IgD-negative memory B cell (primary cell): Measurements from ENCODE around the gene MSRB3. TPM values are rescaled to one million over a fixed set of nuclear protein-coding genes. Genes with fewer than 3 reads are reported as not detected.
A peak's percentile ranks its signal among the peaks of the same experiment; 100 is the strongest.

Experiments used
- H3K27ac Mint-ChIP-seq, 3 donors: one replicate each; pipeline ENCODE4 v1.8.0; 2020 to 2022; ENCODE audit warnings: mild to moderate bottlenecking in 3 of 3, mixed read lengths in 3 of 3, moderate library complexity in 1 of 3
- H3K27me3 Mint-ChIP-seq: one replicate; pipeline ENCODE4 v1.8.0; 2021; ENCODE audit warnings: mixed read lengths
- H3K36me3 Mint-ChIP-seq: one replicate; pipeline ENCODE4 v1.8.0; 2020; ENCODE audit warnings: mild to moderate bottlenecking, mixed read lengths
- H3K4me1 Mint-ChIP-seq, 3 donors: one replicate each; pipeline ENCODE4 v1.8.0; 2020 to 2022; ENCODE audit warnings: mixed read lengths in 3 of 3, mild to moderate bottlenecking in 1 of 3
- H3K4me3 Mint-ChIP-seq, 4 donors: one replicate each; pipeline ENCODE4 v1.8.0; 2020 to 2022; ENCODE audit warnings: mild to moderate bottlenecking in 4 of 4, mixed read lengths in 4 of 4, moderate library complexity in 3 of 4
- H3K9me3 Mint-ChIP-seq, 3 donors: one replicate each; pipeline ENCODE4 v1.8.0; 2020 to 2021; ENCODE audit warnings: mixed read lengths in 3 of 3, mild to moderate bottlenecking in 1 of 3
- polyA plus RNA-seq: library from polyadenylated mRNA; unstranded; fragments of 300-500 nt; fragmentation: Illumina TruSeq; gene quantifications from one replicate; pipeline ENCODE4 v1.2.3, GENCODE V29; 2021

Gene MSRB3
- polyA plus RNA-seq, 1 donor from 2014 or later: not detected

GRCh38 chr12:65368055-65368454, 89.6 kb downstream of the MSRB3 start:
- Mint-ChIP-seq H3K9me3 (no peaks in the 10 kb centered on the region), H3K27me3 (peaks cover 1% of the 10 kb centered on the region), H3K36me3 (no peaks in the 10 kb centered on the region), H3K4me1 (no peaks in the 10 kb centered on the region), H3K27ac (no peak overlapping the region), H3K4me3 (no peak overlapping the region)

- no peaks in the 10 kb centered on the region for H3K9me3 Mint-ChIP-seq
- H3K36me3 Mint-ChIP-seq: no peaks in the 10 kb centered on the region
- H3K4me3 Mint-ChIP-seq: no peak overlapping the region
- H3K27ac Mint-ChIP-seq: no peak overlapping the region
- H3K27me3 Mint-ChIP-seq: no peaks in the 10 kb centered on the region
- H3K4me1 Mint-ChIP-seq: no peaks in the 10 kb centered on the region
These were observed 94.1 kb downstream of the MSRB3 start for GRCh38 chr12:65372574-65372973.

- H3K27me3 Mint-ChIP-seq: no peaks in the 10 kb centered on the region
- H3K27ac Mint-ChIP-seq: no peak overlapping the region
- H3K4me1 Mint-ChIP-seq: no peaks in the 10 kb centered on the region
- no peak overlapping the region for H3K4me3 Mint-ChIP-seq
- H3K9me3 Mint-ChIP-seq: no peaks in the 10 kb centered on the region
- H3K36me3 Mint-ChIP-seq: no peaks in the 10 kb centered on the region
These were observed 105.8 kb downstream of the MSRB3 start for GRCh38 chr12:65384240-65384639.

GRCh38 chr12:65387396-65387795, 108.9 kb downstream of the MSRB3 start:
- no peak overlapping the region for H3K4me3 Mint-ChIP-seq
- H3K4me1 Mint-ChIP-seq: no peaks in the 10 kb centered on the region
- H3K9me3 Mint-ChIP-seq: no peaks in the 10 kb centered on the region
- no peak overlapping the region for H3K27ac Mint-ChIP-seq
- no peaks in the 10 kb centered on the region for H3K27me3 Mint-ChIP-seq
- H3K36me3 Mint-ChIP-seq: no peaks in the 10 kb centered on the region

- no peak overlapping the region for H3K4me3 Mint-ChIP-seq
- no peaks in the 10 kb centered on the region for H3K27me3 Mint-ChIP-seq
- H3K9me3 Mint-ChIP-seq: peaks cover 0 to 3% (median 0%) of the 10 kb centered on the region in 3 donors
- H3K4me1 Mint-ChIP-seq: no peaks in the 10 kb centered on the region
- no peaks in the 10 kb centered on the region for H3K36me3 Mint-ChIP-seq
- no peak overlapping the region for H3K27ac Mint-ChIP-seq
These were observed 111.0 kb downstream of the MSRB3 start for GRCh38 chr12:65389436-65389835.

- H3K36me3 Mint-ChIP-seq: no peaks in the 10 kb centered on the region
- H3K9me3 Mint-ChIP-seq: peaks cover 1 to 10% (median 7%) of the 10 kb centered on the region in 3 donors
- H3K27me3 Mint-ChIP-seq: no peaks in the 10 kb centered on the region
- H3K27ac Mint-ChIP-seq: no peak overlapping the region
- no peaks in the 10 kb centered on the region for H3K4me1 Mint-ChIP-seq
- no peak overlapping the region for H3K4me3 Mint-ChIP-seq
These were observed 113.2 kb downstream of the MSRB3 start for GRCh38 chr12:65391711-65392110.

GRCh38 chr12:65392491-65392890, 114.0 kb downstream of the MSRB3 start:
- Mint-ChIP-seq H3K27ac (no peak overlapping the region), H3K4me1 (no peaks in the 10 kb centered on the region), H3K27me3 (no peaks in the 10 kb centered on the region), H3K9me3 (peaks cover 1 to 17% (median 7%) of the 10 kb centered on the region in 3 donors), H3K4me3 (no peak overlapping the region), H3K36me3 (no peaks in the 10 kb centered on the region)

- H3K9me3 Mint-ChIP-seq: peaks cover 4 to 18% (median 16%) of the 10 kb centered on the region in 3 donors
- H3K27me3 Mint-ChIP-seq: no peaks in the 10 kb centered on the region
- no peak overlapping the region for H3K27ac Mint-ChIP-seq
These were observed 124.7 kb downstream of the MSRB3 start for GRCh38 chr12:65403188-65403587.

GRCh38 chr12:65407388-65408149, 129.1 kb downstream of the MSRB3 start:
- Mint-ChIP-seq H3K27me3 (no peaks in the 10 kb centered on the region), H3K27ac (no peak overlapping the region), H3K9me3 (peaks cover 0 to 10% (median 3%) of the 10 kb centered on the region in 3 donors), H3K4me1 (no peaks in the 10 kb centered on the region), H3K4me3 (no peak overlapping the region), H3K36me3 (no peaks in the 10 kb centered on the region)

More at GRCh38 chr12:65403188-65403587, 124.7 kb downstream of the MSRB3 start:
- Mint-ChIP-seq H3K4me3 (no peak overlapping the region), H3K4me1 (no peaks in the 10 kb centered on the region), H3K36me3 (no peaks in the 10 kb centered on the region)

- Mint-ChIP-seq H3K27me3 (no peaks in the 10 kb centered on the region), H3K4me1 (no peaks in the 10 kb centered on the region), H3K27ac (no peak overlapping the region), H3K4me3 (no peak overlapping the region), H3K9me3 (peaks cover 0 to 11% (median 3%) of the 10 kb centered on the region in 3 donors), H3K36me3 (no peaks in the 10 kb centered on the region)
These were observed 130.0 kb downstream of the MSRB3 start for GRCh38 chr12:65408441-65408840.

- Mint-ChIP-seq H3K27ac (peak overlapping the region in 1 of 3 donors; percentile 14), H3K4me3 (no peak overlapping the region), H3K27me3 (no peaks in the 10 kb centered on the region), H3K36me3 (no peaks in the 10 kb centered on the region), H3K9me3 (peaks cover 0 to 11% (median 3%) of the 10 kb centered on the region in 3 donors), H3K4me1 (no peaks in the 10 kb centered on the region)
These were observed 131.2 kb downstream of the MSRB3 start for GRCh38 chr12:65409726-65410125.

GRCh38 chr12:65411171-65411570, 132.7 kb downstream of the MSRB3 start:
- H3K9me3 Mint-ChIP-seq: peaks cover 0 to 11% (median 3%) of the 10 kb centered on the region in 3 donors
- H3K36me3 Mint-ChIP-seq: no peaks in the 10 kb centered on the region
- no peak overlapping the region for H3K4me3 Mint-ChIP-seq
- H3K4me1 Mint-ChIP-seq: no peaks in the 10 kb centered on the region
- no peak overlapping the region for H3K27ac Mint-ChIP-seq
- H3K27me3 Mint-ChIP-seq: no peaks in the 10 kb centered on the region

- Mint-ChIP-seq H3K36me3 (no peaks in the 10 kb centered on the region), H3K4me1 (no peaks in the 10 kb centered on the region), H3K9me3 (peaks cover 0 to 4% (median 2%) of the 10 kb centered on the region in 3 donors), H3K27ac (no peak overlapping the region), H3K4me3 (no peak overlapping the region), H3K27me3 (no peaks in the 10 kb centered on the region)
These were observed 136.0 kb downstream of the MSRB3 start for GRCh38 chr12:65414526-65414925.

- Mint-ChIP-seq H3K27ac (no peak overlapping the region), H3K36me3 (no peaks in the 10 kb centered on the region), H3K27me3 (no peaks in the 10 kb centered on the region), H3K9me3 (peaks cover 0 to 7% (median 2%) of the 10 kb centered on the region in 3 donors), H3K4me3 (no peak overlapping the region), H3K4me1 (no peaks in the 10 kb centered on the region)
These were observed 137.3 kb downstream of the MSRB3 start for GRCh38 chr12:65415826-65416225.

GRCh38 chr12:65419284-65420072, 141.0 kb downstream of the MSRB3 start:
- H3K36me3 Mint-ChIP-seq: no peaks in the 10 kb centered on the region
- H3K4me1 Mint-ChIP-seq: no peaks in the 10 kb centered on the region
- no peak overlapping the region for H3K27ac Mint-ChIP-seq
- peaks cover 2 to 13% (median 12%) of the 10 kb centered on the region in 3 donors for H3K9me3 Mint-ChIP-seq
- no peaks in the 10 kb centered on the region for H3K27me3 Mint-ChIP-seq
- no peak overlapping the region for H3K4me3 Mint-ChIP-seq
